ENCODE data around the gene COG7. TPM values are rescaled to one million over a fixed set of nuclear protein-coding genes. Genes with fewer than 3 reads are reported as not detected.
A peak's percentile ranks its signal among the peaks of the same experiment; 100 is the strongest.

Gene COG7
- 10 to 100 TPM; 11.7 to 13.8 (median 13.0) TPM for total RNA-seq
- 13.0 TPM for polyA plus RNA-seq
- long read RNA-seq, donor 1, transcript COG7-201 (17 exons, 2,926 nt): major isoform, 22 of 30 reads
- long read RNA-seq, donor 1, partial matches to known transcripts: 5 of 30 reads
- long read RNA-seq, donor 1, other reads (novel, unspliced or antisense): 3 of 30 reads
- long read RNA-seq, donor 2, transcript COG7-201 (17 exons, 2,926 nt): major isoform, 8 of 8 reads
- long read RNA-seq, donor 2, partial matches to known transcripts: 0 of 8 reads
- long read RNA-seq, donor 2, other reads (novel, unspliced or antisense): 0 of 8 reads
- long read RNA-seq, donor 3, transcript COG7-201 (17 exons, 2,926 nt): major isoform, 39 of 55 reads
- long read RNA-seq, donor 3, partial matches to known transcripts: 7 of 55 reads
- long read RNA-seq, donor 3, other reads (novel, unspliced or antisense): 9 of 55 reads
- long read RNA-seq, donor 4, transcript COG7-201 (17 exons, 2,926 nt): major isoform, 10 of 14 reads
- long read RNA-seq, donor 4, partial matches to known transcripts: 0 of 14 reads
- long read RNA-seq, donor 4, other reads (novel, unspliced or antisense): 4 of 14 reads

DNA sequence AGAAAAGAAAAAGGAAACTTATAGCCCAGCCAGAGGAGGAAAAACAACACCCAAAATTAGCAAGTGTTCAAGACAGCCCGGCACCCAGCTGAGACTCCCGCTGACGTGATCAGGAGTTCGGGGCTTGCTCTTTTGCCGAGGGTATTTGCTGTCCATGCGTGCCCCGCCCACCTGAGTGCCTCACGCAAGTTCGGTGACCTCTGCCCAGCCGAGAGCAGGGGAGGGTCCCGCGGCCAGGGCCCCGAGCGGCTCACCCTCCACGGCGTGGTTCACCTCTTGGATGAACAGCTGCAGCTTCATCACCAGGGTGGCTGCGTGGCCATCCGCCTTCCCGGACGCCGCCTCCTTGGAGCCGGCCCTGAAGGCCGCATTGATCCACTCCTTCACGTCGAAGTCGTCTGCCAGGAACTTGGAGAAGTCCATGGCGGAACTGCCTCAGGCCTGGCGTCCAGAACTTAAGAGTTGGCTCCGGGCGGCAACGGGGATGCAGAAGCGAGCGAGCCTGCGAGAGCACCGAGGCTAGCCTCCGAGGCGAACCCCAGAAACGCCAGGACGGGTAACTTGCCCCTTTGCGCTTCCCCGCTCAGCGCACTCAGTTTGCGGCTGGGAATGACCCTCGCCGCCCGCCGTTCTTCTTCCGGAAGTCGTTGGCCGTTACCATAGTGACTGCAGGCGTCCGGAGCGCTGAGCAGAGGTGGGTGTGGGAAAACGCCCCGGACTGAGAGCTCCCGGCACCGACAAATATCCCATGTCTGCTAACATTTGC is at the start of gene COG7:
Gene COG7 (minus strand): TSS at position 618 of the 766 bp plus-strand sequence. CDS start 195 bp downstream, at position 423.
- under 1% methylated on average over 57 of the region's 57 CpGs for WGBS
- Histone ChIP-seq H3K4me1 (ENCODE audit: control insufficient read depth, insufficient read depth, low read length) (no peaks in the 10 kb centered on the region), H3K4me3 (ENCODE audit: low read length) (peak within 1 kb of the TSS; percentile 77), H3K27me3 (ENCODE audit: control insufficient read depth, insufficient read depth) (no peaks in the 10 kb centered on the region), H3K27ac (ENCODE audit: low read length) (peak within 1 kb of the TSS; percentile 50), H3K9me3 (ENCODE audit: control insufficient read depth, low read length) (no peaks in the 10 kb centered on the region)
- peak; percentile 97 for ATAC-seq
- peak; percentile 92 to 96 (median 95) for DNase-seq
- intact Hi-C loops (cut with DNase I): no loop called here

GRCh38 chr16:23502466-23502865 is 49.5 kb upstream of the COG7 start:
- WGBS: 55% methylated on average over 2 of the region's 2 CpGs
- Histone ChIP-seq H3K27ac (ENCODE audit: low read length) (no peak overlapping the region), H3K9me3 (ENCODE audit: control insufficient read depth, low read length) (no peaks in the 10 kb centered on the region), H3K27me3 (ENCODE audit: control insufficient read depth, insufficient read depth) (no peaks in the 10 kb centered on the region), H3K4me1 (ENCODE audit: control insufficient read depth, insufficient read depth, low read length) (peaks cover 24% of the 10 kb centered on the region), H3K4me3 (ENCODE audit: low read length) (no peak overlapping the region)
- DNase-seq (no peak), ATAC-seq (no peak)
- intact Hi-C loops (cut with DNase I): no loop called here

- ATAC-seq (no peak), DNase-seq (no peak)
- Histone ChIP-seq H3K4me3 (ENCODE audit: low read length) (no peak overlapping the region), H3K27me3 (ENCODE audit: control insufficient read depth, insufficient read depth) (no peaks in the 10 kb centered on the region), H3K27ac (ENCODE audit: low read length) (no peak overlapping the region), H3K4me1 (ENCODE audit: control insufficient read depth, insufficient read depth, low read length) (peaks cover 24% of the 10 kb centered on the region), H3K9me3 (ENCODE audit: control insufficient read depth, low read length) (no peaks in the 10 kb centered on the region)
- intact Hi-C loops (cut with DNase I): no loop called here
- WGBS: 78% methylated on average over 5 of the region's 5 CpGs
Observed at GRCh38 chr16:23501291-23501690, 48.3 kb upstream of the COG7 start.

DNA sequence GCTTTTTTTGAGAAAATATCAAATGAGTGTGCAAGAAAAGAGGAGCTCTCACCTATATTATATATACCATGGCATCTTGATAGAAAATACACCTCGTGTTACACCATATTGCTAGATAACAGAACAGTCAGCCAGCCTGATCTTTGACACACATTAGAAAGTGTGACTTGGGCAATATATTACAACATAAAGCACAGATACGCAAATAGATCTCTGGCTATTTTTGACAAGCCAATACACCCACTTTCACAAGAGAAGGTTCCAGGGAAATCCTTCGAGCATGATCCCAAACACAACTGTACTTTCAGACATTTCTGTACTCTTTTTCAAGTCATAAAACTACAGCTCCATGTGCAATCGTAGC is 47.9 kb upstream of the COG7 start:
- WGBS: 72% methylated on average over 4 of the region's 4 CpGs
- ATAC-seq (no peak), DNase-seq (no peak)
- no peak overlapping the region for H3K27ac ChIP-seq (ENCODE audit: low read length)
- H3K4me1 ChIP-seq (ENCODE audit: control insufficient read depth, insufficient read depth, low read length): peaks cover 21% of the 10 kb centered on the region
- H3K9me3 ChIP-seq (ENCODE audit: control insufficient read depth, low read length): no peaks in the 10 kb centered on the region
- intact Hi-C loops (cut with DNase I): no loop called here
- H3K27me3 ChIP-seq (ENCODE audit: control insufficient read depth, insufficient read depth): no peaks in the 10 kb centered on the region
- H3K4me3 ChIP-seq (ENCODE audit: low read length): no peak overlapping the region

DNA sequence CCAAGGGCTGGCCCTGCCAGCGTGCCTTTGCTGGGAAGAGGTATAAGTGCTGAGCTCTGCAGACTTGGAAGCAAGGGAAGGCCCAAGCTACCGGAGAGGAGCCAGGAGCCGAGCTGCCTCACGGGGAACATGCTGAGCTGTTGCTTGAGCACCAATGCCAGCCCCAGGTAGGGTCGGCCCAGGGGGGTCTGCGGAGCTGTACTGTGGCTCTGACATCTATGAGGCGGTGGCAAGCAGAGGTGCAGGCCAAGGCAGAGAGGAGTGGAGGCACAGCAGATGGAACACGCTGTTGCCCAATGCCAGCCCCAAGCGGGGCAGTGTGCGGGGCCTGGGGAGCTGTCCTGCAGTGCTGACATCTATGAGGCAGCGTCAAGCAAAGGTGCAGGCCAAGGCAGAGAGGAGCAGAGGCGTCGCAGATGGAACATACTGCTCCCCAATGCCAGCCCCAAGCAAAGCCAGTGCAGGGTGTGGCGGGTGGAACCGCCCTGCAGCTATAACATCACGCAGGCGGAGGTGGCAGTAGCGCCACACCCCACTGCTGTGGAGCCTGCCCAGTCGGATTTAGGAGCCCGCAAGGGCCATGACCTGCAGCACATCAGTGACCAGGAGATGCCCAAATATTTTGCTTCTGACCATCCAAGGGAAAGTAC is 47.3 kb upstream of the COG7 start:
- Histone ChIP-seq H3K27me3 (ENCODE audit: control insufficient read depth, insufficient read depth) (no peaks in the 10 kb centered on the region), H3K9me3 (ENCODE audit: control insufficient read depth, low read length) (no peaks in the 10 kb centered on the region), H3K4me1 (ENCODE audit: control insufficient read depth, insufficient read depth, low read length) (peaks cover 21% of the 10 kb centered on the region), H3K27ac (ENCODE audit: low read length) (no peak overlapping the region), H3K4me3 (ENCODE audit: low read length) (no peak overlapping the region)
- intact Hi-C loops (cut with DNase I): no loop called here
- 95% methylated on average over 20 of the region's 20 CpGs for WGBS
- DNase-seq (no peak), ATAC-seq (no peak)

GRCh38 chr16:23499801-23500200 is 46.8 kb upstream of the COG7 start:
- Histone ChIP-seq H3K27ac (ENCODE audit: low read length) (no peak overlapping the region), H3K27me3 (ENCODE audit: control insufficient read depth, insufficient read depth) (no peaks in the 10 kb centered on the region), H3K4me3 (ENCODE audit: low read length) (no peak overlapping the region), H3K9me3 (ENCODE audit: control insufficient read depth, low read length) (no peaks in the 10 kb centered on the region), H3K4me1 (ENCODE audit: control insufficient read depth, insufficient read depth, low read length) (peaks cover 16% of the 10 kb centered on the region)
- DNase-seq (no peak), ATAC-seq (no peak)
- 86% methylated on average over 7 of the region's 7 CpGs for whole genome bisulfite sequencing
- intact Hi-C loops (cut with DNase I): no loop called here

DNA sequence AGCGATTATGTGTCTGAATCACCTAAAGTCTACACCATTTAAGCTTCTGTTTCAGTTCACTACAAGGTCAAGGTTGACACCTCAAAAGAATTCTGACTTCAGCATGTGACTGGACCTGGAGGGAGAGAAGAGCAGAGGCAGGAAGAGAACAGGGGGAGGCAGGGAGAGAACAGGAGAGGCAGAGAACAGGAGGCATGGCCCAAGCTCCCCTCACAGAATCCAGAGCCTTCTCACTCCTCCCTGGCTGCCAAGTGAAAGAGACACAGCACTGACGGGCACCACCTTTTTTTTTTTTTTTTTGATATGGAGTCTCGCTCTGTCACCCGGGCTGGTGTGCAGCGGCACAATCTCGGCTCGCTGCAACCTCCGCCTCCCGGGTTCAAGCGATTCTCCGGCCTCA is 45.9 kb upstream of the COG7 start:
- no peak overlapping the region for H3K4me3 ChIP-seq (ENCODE audit: low read length)
- peaks cover 8% of the 10 kb centered on the region for H3K4me1 ChIP-seq (ENCODE audit: control insufficient read depth, insufficient read depth, low read length)
- ATAC-seq (peak; percentile 17 to 40), DNase-seq (no peak)
- no peaks in the 10 kb centered on the region for H3K27me3 ChIP-seq (ENCODE audit: control insufficient read depth, insufficient read depth)
- WGBS: 69% methylated on average over 11 of the region's 11 CpGs
- peak overlapping the region; percentile 12 for H3K27ac ChIP-seq (ENCODE audit: low read length)
- no peaks in the 10 kb centered on the region for H3K9me3 ChIP-seq (ENCODE audit: control insufficient read depth, low read length)
- intact Hi-C loops (cut with DNase I): no loop called here

GRCh38 chr16:23497543-23497868 is 44.5 kb upstream of the COG7 start:
- DNase-seq (no peak), ATAC-seq (no peak)
- Histone ChIP-seq H3K27ac (ENCODE audit: low read length) (peak overlapping the region; percentile 65), H3K4me1 (ENCODE audit: control insufficient read depth, insufficient read depth, low read length) (peaks cover 7% of the 10 kb centered on the region), H3K4me3 (ENCODE audit: low read length) (no peak overlapping the region), H3K9me3 (ENCODE audit: control insufficient read depth, low read length) (no peaks in the 10 kb centered on the region), H3K27me3 (ENCODE audit: control insufficient read depth, insufficient read depth) (no peaks in the 10 kb centered on the region)
- intact Hi-C loops (cut with DNase I): no loop called here
- WGBS: 75% methylated on average over 6 of the region's 6 CpGs

- ATAC-seq (peak; percentile 38 to 80), DNase-seq (no peak)
- no peaks in the 10 kb centered on the region for H3K27me3 ChIP-seq (ENCODE audit: control insufficient read depth, insufficient read depth)
- intact Hi-C loops (cut with DNase I): no loop called here
- peaks cover 5% of the 10 kb centered on the region for H3K4me1 ChIP-seq (ENCODE audit: control insufficient read depth, insufficient read depth, low read length)
- no peak overlapping the region for H3K4me3 ChIP-seq (ENCODE audit: low read length)
- 30% methylated on average over 12 of the region's 12 CpGs for WGBS
- H3K9me3 ChIP-seq (ENCODE audit: control insufficient read depth, low read length): no peaks in the 10 kb centered on the region
- H3K27ac ChIP-seq (ENCODE audit: low read length): peak overlapping the region; percentile 65
Observed at GRCh38 chr16:23496821-23497542, 44.0 kb upstream of the COG7 start.

DNA sequence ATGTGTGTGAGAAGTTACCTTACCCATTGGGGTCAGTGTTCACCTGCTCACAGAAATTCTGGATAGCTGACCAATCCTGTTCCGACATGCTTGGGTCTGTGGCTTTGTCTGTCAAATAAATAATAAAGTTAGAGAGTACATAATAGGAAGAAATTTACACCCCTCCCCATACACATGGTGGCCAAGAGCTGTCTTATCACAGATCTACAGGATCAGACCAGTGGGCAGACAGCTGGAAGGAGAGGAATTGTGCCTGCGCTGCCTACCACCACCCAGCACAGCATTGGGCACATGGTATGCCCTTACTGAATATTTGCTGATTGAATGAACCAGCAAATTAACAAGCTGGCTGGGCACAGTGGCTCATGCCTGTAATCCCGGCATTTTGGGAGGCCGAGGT is 42.7 kb upstream of the COG7 start:
- Histone ChIP-seq H3K27ac (ENCODE audit: low read length) (no peak overlapping the region), H3K9me3 (ENCODE audit: control insufficient read depth, low read length) (no peaks in the 10 kb centered on the region), H3K27me3 (ENCODE audit: control insufficient read depth, insufficient read depth) (no peaks in the 10 kb centered on the region), H3K4me3 (ENCODE audit: low read length) (no peak overlapping the region), H3K4me1 (ENCODE audit: control insufficient read depth, insufficient read depth, low read length) (peaks cover 5% of the 10 kb centered on the region)
- DNase-seq (no peak), ATAC-seq (no peak)
- 97% methylated on average over 4 of the region's 4 CpGs for WGBS
- intact Hi-C loops (cut with DNase I): no loop called here

Measured in right cardiac atrium (tissue), 5 donors.